DMS53 treated with DMSO at 0.1 percent for 48 hours (cell line): ENCODE data around the gene MGME1.

Source experiments
- DNase-seq: peaks from one replicate; lab custom pipeline; 2025; ENCODE audit not compliant: unreplicated experiment; lab: John Stamatoyannopoulos, UW

Gene MGME1

GRCh38 chr20:17968366-17969277 lies at the start of gene MGME1, which contains the start of gene SNX5:
TSS of gene MGME1 (plus strand) at chr20:17969018. CDS start at chr20:17969860, 842 bp downstream.
TSS of gene SNX5 (minus strand) at chr20:17968794. CDS start at chr20:17968425, 369 bp downstream.
- peak; percentile 98 for DNase-seq

GRCh38 chr20:17919149-17919548 lies 49.7 kb upstream of the MGME1 start:
- DNase-seq, result no peak

- DNase-seq, result no peak
These were observed 47.0 kb upstream of the MGME1 start for GRCh38 chr20:17921774-17922173.

- no peak for DNase-seq
These were observed 43.5 kb upstream of the MGME1 start for GRCh38 chr20:17925141-17925939.

GRCh38 chr20:17925940-17926300 lies 42.9 kb upstream of the MGME1 start:
- DNase-seq, result no peak

GRCh38 chr20:17928211-17928611 lies 40.6 kb upstream of the MGME1 start:
- DNase-seq, result no peak

GRCh38 chr20:17928633-17929311 lies 40.0 kb upstream of the MGME1 start:
- DNase-seq, result peak; percentile 84

- DNase-seq, result no peak
These were observed 37.3 kb upstream of the MGME1 start for GRCh38 chr20:17931513-17931912.

GRCh38 chr20:17932396-17932795 lies 36.4 kb upstream of the MGME1 start:
- DNase-seq, result no peak

- no peak for DNase-seq
These were observed 35.7 kb upstream of the MGME1 start for GRCh38 chr20:17933121-17933520.

- DNase-seq, result no peak
These were observed 35.1 kb upstream of the MGME1 start for GRCh38 chr20:17933711-17934110.

- DNase-seq, result no peak
These were observed 34.5 kb upstream of the MGME1 start for GRCh38 chr20:17934141-17934862.

GRCh38 chr20:17935186-17935585 lies 33.6 kb upstream of the MGME1 start:
- DNase-seq, result no peak

- DNase-seq, result no peak
These were observed 33.1 kb upstream of the MGME1 start for GRCh38 chr20:17935761-17936160.

- no peak for DNase-seq
These were observed 32.5 kb upstream of the MGME1 start for GRCh38 chr20:17936286-17936760.

- no peak for DNase-seq
These were observed 31.8 kb upstream of the MGME1 start for GRCh38 chr20:17936761-17937732.

- DNase-seq, result peak; percentile 77
These were observed 29.8 kb upstream of the MGME1 start for GRCh38 chr20:17938871-17939619.

- no peak for DNase-seq
These were observed 29.1 kb upstream of the MGME1 start for GRCh38 chr20:17939622-17940223.
